ENCODE data around the gene ADSS1.

ADSS1 gene

GRCh38 chr14:104789752-104790743 is 66.0 kb downstream of the ADSS1 start:
- no peak overlapping the region for H3K4me3 ChIP-seq (ENCODE audit: low read depth, low read length)
- TF ChIP-seq, protein P1, sequence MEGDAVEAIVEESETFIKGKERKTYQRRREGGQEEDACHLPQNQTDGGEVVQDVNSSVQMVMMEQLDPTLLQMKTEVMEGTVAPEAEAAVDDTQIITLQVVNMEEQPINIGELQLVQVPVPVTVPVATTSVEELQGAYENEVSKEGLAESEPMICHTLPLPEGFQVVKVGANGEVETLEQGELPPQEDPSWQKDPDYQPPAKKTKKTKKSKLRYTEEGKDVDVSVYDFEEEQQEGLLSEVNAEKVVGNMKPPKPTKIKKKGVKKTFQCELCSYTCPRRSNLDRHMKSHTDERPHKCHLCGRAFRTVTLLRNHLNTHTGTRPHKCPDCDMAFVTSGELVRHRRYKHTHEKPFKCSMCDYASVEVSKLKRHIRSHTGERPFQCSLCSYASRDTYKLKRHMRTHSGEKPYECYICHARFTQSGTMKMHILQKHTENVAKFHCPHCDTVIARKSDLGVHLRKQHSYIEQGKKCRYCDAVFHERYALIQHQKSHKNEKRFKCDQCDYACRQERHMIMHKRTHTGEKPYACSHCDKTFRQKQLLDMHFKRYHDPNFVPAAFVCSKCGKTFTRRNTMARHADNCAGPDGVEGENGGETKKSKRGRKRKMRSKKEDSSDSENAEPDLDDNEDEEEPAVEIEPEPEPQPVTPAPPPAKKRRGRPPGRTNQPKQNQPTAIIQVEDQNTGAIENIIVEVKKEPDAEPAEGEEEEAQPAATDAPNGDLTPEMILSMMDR (IDR thresholded peaks at IDR 0.05; ENCODE audit: borderline replicate concordance, insufficient read depth, low read depth, low read length), result no peak

GRCh38 chr14:104791425-104791824 is 67.4 kb downstream of the ADSS1 start:
- TF ChIP-seq, protein P1 (IDR thresholded peaks at IDR 0.05; ENCODE audit: borderline replicate concordance, insufficient read depth, low read depth, low read length), result no peak
- H3K4me3 ChIP-seq (ENCODE audit: low read depth, low read length), result no peak overlapping the region

DNA sequence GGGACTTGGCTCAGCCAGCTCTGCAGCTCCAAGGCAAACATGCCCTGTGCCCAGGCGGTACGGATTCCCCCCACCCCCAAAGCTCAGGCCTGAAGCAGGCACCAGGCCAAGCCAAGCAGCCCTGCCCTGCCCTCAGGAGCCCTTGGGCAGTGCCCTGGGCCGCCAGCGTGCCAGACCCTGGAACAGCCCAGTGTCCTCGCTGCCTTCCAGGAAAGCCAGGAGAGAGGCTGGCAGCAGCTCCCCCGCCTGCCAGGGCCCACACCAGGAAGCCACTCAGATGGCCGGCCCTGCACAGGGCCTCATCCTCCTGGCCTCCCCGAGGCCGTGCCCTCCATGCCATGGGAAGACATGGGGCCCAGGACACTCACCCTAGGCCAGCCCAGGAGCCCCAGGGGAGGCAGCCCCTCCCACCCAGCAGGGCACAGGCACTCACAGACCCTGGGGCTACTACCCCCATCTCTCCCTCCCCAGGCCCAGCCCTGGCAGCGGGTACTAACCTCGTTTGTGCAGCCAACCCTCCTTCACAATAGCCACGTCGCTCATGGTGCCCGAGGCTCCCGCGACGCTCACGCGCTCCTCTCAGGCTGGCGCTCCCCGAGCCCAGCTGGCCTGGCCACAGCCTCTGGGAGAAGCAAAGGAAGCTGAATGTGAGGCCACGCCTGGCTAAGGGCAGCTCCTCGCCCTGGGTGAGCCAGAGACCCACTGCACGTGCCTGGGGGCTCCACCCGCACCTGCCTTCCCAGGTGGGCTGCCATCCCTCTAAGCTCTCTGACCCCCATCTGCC is 68.3 kb downstream of the ADSS1 start:
- H3K4me3 ChIP-seq (ENCODE audit: low read depth, low read length), result no peak overlapping the region
- TF ChIP-seq, protein P1 (IDR thresholded peaks at IDR 0.05; ENCODE audit: borderline replicate concordance, insufficient read depth, low read depth, low read length), result no peak

DNA sequence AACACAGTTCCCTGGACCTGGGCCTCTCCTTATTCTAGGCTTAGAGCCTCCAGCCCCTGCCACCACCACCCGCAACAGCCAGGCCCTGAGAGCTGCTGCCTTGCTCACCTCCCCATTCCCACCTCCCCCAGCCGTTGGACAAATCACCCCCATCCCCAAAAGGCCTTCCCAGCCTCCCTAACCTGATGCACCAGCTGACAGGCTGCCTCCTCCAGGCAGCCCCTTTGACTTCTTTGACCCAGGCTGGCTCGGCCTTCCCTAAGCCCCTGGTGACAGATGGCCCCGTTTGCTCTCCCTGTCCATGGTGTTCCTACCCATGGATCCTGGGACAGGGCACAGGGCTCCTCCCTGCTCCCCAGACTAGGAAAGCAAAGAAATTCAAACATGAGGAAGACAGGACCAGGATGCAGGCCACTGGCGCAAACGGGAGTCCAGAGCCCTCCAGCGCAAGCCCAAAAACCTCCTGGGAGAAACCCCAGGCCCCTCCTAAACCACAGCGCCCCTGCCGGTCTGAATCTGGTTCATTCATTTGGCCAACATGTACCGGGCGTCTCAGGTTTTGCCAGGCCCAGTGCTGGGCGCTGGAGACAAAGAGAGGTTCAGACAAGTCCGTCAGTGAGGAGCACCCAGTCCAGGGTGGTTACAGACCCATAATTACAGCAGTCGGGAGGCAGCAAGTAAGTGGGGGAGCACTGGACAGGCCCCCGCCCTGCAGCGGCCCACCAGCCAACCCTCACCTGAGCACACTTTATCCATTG is 69.1 kb downstream of the ADSS1 start:
- no peak overlapping the region for H3K4me3 ChIP-seq (ENCODE audit: low read depth, low read length)
- TF ChIP-seq, protein P1 (IDR thresholded peaks at IDR 0.05; ENCODE audit: borderline replicate concordance, insufficient read depth, low read depth, low read length), result no peak

DNA sequence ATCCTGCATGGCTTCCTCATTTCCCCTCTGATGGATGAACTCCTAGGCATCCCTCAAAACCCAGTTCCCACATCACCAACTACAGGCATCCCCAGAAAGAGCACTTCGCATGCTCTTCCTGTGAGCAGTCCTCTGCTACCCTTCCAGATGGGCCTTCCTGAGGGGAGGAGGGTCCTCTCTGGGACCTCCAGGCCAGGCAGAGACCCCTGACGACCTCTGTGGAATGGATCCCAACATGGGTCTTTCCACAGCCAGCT is 69.6 kb downstream of the ADSS1 start:
- TF ChIP-seq, protein P1 (IDR thresholded peaks at IDR 0.05; ENCODE audit: borderline replicate concordance, insufficient read depth, low read depth, low read length), result no peak
- H3K4me3 ChIP-seq (ENCODE audit: low read depth, low read length), result no peak overlapping the region

DNA sequence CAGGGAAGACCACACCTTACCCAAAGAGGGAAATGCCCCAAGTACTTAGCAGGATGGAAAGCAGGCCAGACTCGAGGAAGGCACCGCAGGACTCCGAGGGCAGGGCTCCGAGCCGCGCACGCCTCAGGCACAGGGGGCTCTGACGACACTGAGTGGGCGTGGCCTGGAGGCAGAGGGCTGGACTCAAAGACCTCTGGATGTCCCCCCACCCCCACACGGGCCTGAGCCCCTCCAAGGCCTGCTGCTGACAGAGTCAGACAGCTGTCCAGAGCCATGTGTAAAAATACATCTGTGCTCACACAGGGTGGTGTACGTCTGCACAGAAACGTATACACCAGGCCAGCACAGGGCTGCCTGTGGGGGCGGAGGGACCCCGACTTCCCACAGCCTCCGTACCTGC is 70.1 kb downstream of the ADSS1 start:
- H3K4me3 ChIP-seq (ENCODE audit: low read depth, low read length), result peak overlapping the region; percentile 77
- TF ChIP-seq, protein P1 (IDR thresholded peaks at IDR 0.05; ENCODE audit: borderline replicate concordance, insufficient read depth, low read depth, low read length), result no peak

All from GM12875 (cell line).